Sciatic nerve (tissue), 2 donors: ENCODE measurements around the gene SNTA1. TPM values are rescaled to one million over a fixed set of nuclear protein-coding genes. Genes with fewer than 3 reads are reported as not detected.
"Not testable (repeated sequence)": the region's sequence is repeated elsewhere in the genome, so short reads cannot be mapped to it uniquely, and the experiment has no call there.

Experiments used
- ATAC-seq: fragments of 200-7000 bp; cut with Tn5 transposase; one replicate; pipeline ENCODE4 v1.9.1; 2020; ENCODE audit warnings: mild to moderate bottlenecking, moderate library complexity
- DNase-seq: peaks from one replicate; pipeline ENCODE4 v3.0.0-alpha.2; 2020; ENCODE audit warnings: low spot score
- intact Hi-C: fragments of 100-400 bp; cut with DNase I; formaldehyde crosslinking; loops from one replicate; pipeline ENCODE4 v1.14.2; 2022
- total RNA-seq: library from RNA; stranded (reverse); fragmentation: NEBNext Ultra II Directional; extraction: Animal tissue kit (Norgen Biotek cat#: 25700); gene quantifications from one replicate; pipeline ENCODE4 v1.2.1, GENCODE V29; 2021
- donor health status: DM: no; HTN: no; CAD: no.
- donor health status: DM: no; HTN: no; CAD: no.

SNTA1 gene
- 47.1 TPM for total RNA-seq

GRCh38 chr20:33443512-33444239, at the start of gene SNTA1:
TSS of gene SNTA1 (minus strand) at chr20:33443763. CDS start at chr20:33443620, 143 bp downstream.
- peak; percentile 93 for ATAC-seq
- peak; percentile 94 for DNase-seq
- intact Hi-C loops, result no loop called here

DNA sequence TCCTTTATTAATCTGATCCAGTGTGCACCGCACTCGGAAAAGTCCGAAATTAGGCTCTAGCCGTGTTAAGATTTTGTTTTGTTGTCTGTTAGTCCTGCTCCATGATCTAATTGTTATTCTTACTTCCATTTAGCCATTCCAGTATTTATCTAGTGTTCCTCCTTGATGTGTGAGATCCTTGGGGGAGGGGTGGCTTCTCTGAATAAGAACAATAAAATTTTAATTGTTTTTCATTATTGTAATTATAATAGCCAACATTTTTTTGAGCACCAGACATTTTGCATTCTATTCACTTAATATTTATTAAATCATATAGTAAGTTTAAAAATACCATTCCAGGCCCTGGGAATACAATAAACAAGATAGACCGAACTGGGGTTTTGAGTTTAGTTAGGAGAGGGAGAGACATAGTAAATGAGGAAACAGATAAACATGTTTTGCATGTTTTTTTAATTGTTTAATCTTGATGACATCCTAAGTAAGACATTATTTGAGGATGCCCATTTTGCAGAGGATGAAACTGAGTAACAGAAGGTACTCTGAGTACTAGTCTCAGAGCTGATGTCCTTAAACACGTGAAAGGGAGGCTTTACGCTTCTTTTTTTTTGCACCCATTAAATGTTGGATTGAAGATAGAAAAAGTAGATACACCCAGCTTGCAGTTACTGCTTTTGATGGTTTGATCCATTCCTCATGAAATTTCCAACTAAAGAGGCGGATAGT, 47.5 kb upstream of the SNTA1 start:
- DNase-seq (no peak), ATAC-seq (no peak)
- intact Hi-C loops, result no loop called here

- intact Hi-C loops, result no loop called here
- ATAC-seq, result peak; percentile 38
- peak; percentile 84 for DNase-seq
Observed at GRCh38 chr20:33490023-33490933, 46.7 kb upstream of the SNTA1 start, which contains the start of gene CBFA2T2. TSS of gene CBFA2T2 (plus strand) at chr20:33490096. CDS start at chr20:33490268, 172 bp downstream.

DNA sequence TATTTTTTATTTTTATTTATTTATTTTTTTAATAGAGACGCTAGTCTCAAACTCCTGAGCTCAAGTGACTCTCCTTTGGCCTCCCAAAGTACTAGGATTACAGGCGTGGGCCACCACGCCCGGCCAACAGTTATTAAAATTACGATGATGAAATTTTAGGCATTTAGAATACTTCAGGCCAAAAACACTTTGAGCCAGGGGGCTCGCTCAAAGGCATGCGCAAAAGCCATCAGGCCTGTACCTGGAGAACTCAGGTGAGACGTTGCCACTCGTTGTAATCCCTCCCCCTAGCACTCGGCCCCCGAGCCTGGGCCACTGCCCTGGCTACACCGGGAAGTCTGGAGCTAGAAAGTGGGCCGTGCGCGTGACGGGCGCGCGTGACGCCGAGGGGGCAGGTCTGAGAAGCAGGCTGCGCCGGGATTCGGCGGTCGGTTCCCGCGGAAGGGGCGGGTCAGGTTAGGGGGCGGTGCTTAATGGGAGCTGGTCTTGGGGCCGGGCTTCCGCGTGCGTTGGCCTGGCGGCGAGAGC, 46.0 kb upstream of the SNTA1 start:
- ATAC-seq, result peak; percentile 99
- intact Hi-C loops, result no loop called here
- peak; percentile 100 for DNase-seq

DNA sequence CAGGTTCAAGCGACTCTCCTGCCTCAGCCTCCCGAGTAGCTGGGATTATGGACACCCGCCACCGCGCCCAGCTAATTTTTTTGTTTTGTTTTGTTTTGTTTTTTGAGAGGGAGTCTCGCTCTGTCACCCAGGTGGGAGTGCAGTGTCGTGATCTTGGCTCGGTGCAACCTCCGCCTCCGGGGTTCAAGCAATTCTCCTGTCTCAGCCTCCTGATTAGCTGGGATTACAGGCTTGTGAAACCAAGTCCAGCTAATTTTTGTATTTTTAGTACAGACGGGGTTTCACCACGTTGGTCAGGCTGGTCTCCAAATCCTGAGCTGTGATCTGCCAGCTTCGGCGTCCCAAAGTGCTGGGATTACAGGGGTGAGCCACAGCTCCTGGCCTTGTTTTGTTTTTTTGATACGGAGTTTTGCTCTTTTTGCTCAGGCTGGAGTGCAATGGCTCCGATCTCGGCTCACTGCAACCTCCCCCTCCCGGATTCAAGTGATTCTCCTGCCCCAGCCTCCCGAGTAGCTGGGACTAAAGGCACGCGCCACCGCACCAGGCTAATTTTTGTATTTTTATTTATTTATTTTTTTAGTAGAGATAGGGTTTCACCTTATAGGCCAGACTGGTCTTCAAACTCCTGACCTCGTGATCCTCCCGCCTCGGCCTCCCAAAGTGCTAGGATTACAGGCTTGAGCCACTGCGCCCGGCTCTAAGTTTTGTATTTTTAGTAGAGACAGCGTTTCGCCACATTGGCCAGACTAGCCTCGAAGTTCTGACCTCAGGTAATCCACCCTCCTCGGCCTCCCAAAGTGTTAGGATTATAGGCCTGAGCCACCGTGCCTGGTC, 45.3 kb upstream of the SNTA1 start:
- ATAC-seq, intact Hi-C loops: not testable (repeated sequence)
- DNase-seq, result peak; percentile 56

DNA sequence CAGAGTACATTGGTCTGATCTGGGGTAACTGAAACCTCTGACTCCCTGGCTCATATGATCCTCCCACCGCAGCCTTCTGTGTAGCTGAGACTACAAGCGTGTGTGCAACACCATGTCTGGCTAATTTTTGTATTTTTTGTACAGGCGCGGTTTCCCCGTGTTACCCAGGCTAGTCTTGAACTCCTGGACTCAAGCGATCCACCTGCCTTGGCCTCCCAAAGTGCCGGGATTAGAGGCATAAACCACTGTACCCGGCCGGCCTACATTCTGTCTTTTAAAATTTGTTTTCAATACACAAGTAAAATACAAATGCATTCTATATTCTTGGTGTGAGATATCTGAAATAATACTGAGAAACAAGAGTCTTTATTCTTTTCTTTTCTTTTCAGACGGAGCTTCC, 44.6 kb upstream of the SNTA1 start:
- DNase-seq (peak; percentile 12), ATAC-seq (no peak)
- intact Hi-C loops, result no loop called here

- ATAC-seq, DNase-seq, intact Hi-C loops: not testable (repeated sequence)
Observed at GRCh38 chr20:33483186-33483585, 39.6 kb upstream of the SNTA1 start.

- DNase-seq, result no peak
- intact Hi-C loops, result no loop called here
- ATAC-seq, result no peak
Observed at GRCh38 chr20:33482581-33482980, 39.0 kb upstream of the SNTA1 start.

DNA sequence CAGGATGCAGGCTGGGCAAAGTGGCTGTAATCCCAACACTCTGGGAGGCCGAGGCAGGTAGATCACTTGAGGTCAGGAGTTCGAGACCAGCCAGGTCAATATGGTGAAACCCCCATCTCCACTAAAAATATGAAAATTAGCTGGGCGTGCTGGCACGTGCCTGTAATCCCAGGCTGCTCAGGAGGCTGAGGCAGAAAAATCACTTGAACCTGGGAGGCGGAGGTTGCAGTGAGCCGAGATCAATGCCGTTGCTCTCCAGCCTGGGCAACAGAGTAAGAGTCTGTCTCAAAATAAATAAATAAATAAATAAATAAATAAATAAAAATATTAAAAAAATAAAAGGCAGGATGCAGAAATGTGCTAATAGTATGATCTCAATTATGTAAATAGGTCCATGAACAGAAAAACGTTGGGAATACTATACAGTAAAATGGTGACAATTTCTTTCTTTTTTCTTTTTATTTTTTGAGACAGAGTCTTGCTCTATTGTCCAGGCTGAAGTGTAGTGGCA, 37.9 kb upstream of the SNTA1 start:
- no peak for DNase-seq
- intact Hi-C loops, result no loop called here
- no peak for ATAC-seq

GRCh38 chr20:33480048-33480447, 36.5 kb upstream of the SNTA1 start:
- ATAC-seq (no peak), DNase-seq (no peak)
- intact Hi-C loops, result no loop called here

DNA sequence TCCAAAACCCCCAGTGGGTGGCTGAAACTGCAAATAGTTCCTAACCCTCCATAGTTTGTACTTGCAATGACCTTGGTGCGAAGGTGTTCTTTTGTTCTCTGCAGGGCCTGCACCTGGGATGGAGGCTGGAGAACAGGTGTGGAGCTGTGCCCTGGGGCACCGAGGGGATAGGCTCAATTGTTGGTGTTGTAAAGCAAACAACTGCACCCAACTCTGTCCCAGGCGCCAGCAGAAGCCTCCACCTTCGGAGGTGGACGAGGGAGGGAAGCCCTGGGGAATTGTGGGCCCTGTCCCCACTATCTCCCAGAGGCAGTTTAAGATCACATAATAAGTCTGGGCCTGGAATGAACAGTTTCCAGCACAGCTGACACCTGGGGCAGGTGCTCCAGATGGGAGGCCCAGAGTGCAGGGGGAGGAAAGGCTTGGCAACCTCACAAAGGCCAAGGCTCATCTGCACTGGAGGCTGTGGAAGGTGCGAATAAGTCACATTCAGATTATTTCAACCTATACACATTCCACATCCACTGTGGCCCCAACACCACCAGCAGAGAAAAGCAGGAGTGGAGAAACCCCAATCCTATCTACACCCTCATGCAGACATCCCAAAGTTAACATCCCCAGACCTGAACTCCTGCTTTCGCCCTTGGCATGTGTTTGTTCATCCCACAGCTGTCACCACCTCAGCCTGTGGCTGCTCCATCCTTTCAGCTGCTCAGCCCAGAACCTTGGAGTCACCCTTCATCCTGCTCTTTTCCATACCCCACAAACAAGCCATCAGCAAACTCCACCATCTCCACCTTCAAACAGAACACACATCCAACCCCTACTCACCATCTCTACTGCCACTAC, 34.0 kb upstream of the SNTA1 start:
- DNase-seq, result no peak
- ATAC-seq, result no peak
- intact Hi-C loops, result no loop called here

GRCh38 chr20:33475381-33476152, 32.0 kb upstream of the SNTA1 start:
- intact Hi-C loops, result no loop called here
- no peak for ATAC-seq
- DNase-seq, result no peak

- intact Hi-C loops, result no loop called here
- ATAC-seq (no peak), DNase-seq (no peak)
Observed at GRCh38 chr20:33474963-33475362, 31.4 kb upstream of the SNTA1 start.

GRCh38 chr20:33474097-33474873, 30.7 kb upstream of the SNTA1 start:
- intact Hi-C loops, result no loop called here
- no peak for ATAC-seq
- DNase-seq, result no peak

GRCh38 chr20:33472868-33473435, 29.4 kb upstream of the SNTA1 start:
- intact Hi-C loops, result no loop called here
- ATAC-seq, result no peak
- DNase-seq, result no peak
